Central memory CD8-positive, alpha-beta T cell (primary cell): Measurements from ENCODE around the gene FHL2.

Source experiments
- ATAC-seq: fragments of 150-1000 bp; cut with Tn5 transposase; replicated peaks from 2 replicates; pipeline ENCODE4 v1.10.0; 2022; ENCODE audit warnings: mild to moderate bottlenecking, moderate FRiP score, moderate number of reproducible peaks; ENCODE audit not compliant: poor library complexity, severe bottlenecking; ENCODE audit errors: extremely low read depth
- DNase-seq, 2 donors: peaks; one replicate each; pipeline ENCODE4 v3.0.0; 2021; ENCODE audit warnings: low spot score in 2 of 2
- H3K27ac Mint-ChIP-seq: one replicate; pipeline ENCODE4 v1.8.0; 2022; ENCODE audit warnings: low read depth, mild to moderate bottlenecking, moderate library complexity, mixed read lengths
- H3K27me3 Mint-ChIP-seq: one replicate; pipeline ENCODE4 v1.8.0; 2022; ENCODE audit warnings: mixed read lengths
- H3K36me3 Mint-ChIP-seq: one replicate; pipeline ENCODE4 v1.8.0; 2022; ENCODE audit warnings: mild to moderate bottlenecking, moderate library complexity, mixed read lengths; ENCODE audit not compliant: insufficient read depth
- H3K4me1 Mint-ChIP-seq: one replicate; pipeline ENCODE4 v1.8.0; 2022; ENCODE audit warnings: mixed read lengths
- H3K4me3 Mint-ChIP-seq: one replicate; pipeline ENCODE4 v1.8.0; 2022; ENCODE audit warnings: mild to moderate bottlenecking, moderate library complexity, mixed read lengths
- H3K9me3 Mint-ChIP-seq: one replicate; pipeline ENCODE4 v1.8.0; 2022; ENCODE audit warnings: mixed read lengths

FHL2 gene

GRCh38 chr2:105378921-105379383 is 19.9 kb downstream of the FHL2 start:
- DNase-seq = no peak
- peaks cover 4% of the 10 kb centered on the region for H3K4me1 Mint-ChIP-seq
- H3K27ac Mint-ChIP-seq = no peak overlapping the region
- H3K36me3 Mint-ChIP-seq = no peaks in the 10 kb centered on the region
- no peaks in the 10 kb centered on the region for H3K9me3 Mint-ChIP-seq
- ATAC-seq = no peak
- no peak overlapping the region for H3K4me3 Mint-ChIP-seq
- H3K27me3 Mint-ChIP-seq = no peaks in the 10 kb centered on the region

GRCh38 chr2:105378276-105378840 is 20.5 kb downstream of the FHL2 start:
- ATAC-seq = no peak
- no peak overlapping the region for H3K27ac Mint-ChIP-seq

DNA sequence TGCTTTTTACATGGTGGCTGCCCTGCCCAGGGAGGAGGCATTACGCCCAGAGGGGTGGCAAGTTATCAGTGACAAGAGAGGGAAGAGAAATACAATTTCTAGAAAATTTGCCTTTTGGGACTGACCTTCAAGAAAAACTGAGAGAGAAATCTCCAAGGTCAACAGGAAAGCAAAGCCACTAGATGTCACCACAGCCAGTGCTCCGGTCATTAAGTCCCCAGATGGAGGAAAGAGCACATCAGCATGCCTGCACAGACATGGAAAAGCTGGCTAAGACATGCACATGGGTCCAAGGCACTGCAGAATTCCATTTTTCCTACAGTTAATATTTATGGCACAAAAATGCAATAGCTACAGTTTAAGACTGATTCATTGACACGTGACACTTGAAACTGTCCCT is 21.0 kb downstream of the FHL2 start:
- H3K9me3 Mint-ChIP-seq = no peaks in the 10 kb centered on the region
- ATAC-seq (no peak), DNase-seq (no peak)
- H3K4me3 Mint-ChIP-seq = no peak overlapping the region
- H3K27ac Mint-ChIP-seq = no peak overlapping the region
- no peaks in the 10 kb centered on the region for H3K36me3 Mint-ChIP-seq
- H3K27me3 Mint-ChIP-seq = no peaks in the 10 kb centered on the region
- H3K4me1 Mint-ChIP-seq = peaks cover 15% of the 10 kb centered on the region

More at GRCh38 chr2:105378276-105378840, 20.5 kb downstream of the FHL2 start:
- no peak for DNase-seq
- Mint-ChIP-seq H3K9me3 (no peaks in the 10 kb centered on the region), H3K4me1 (peaks cover 10% of the 10 kb centered on the region), H3K36me3 (no peaks in the 10 kb centered on the region), H3K27me3 (no peaks in the 10 kb centered on the region), H3K4me3 (no peak overlapping the region)

GRCh38 chr2:105376789-105377240 is 22.0 kb downstream of the FHL2 start:
- H3K9me3 Mint-ChIP-seq = no peaks in the 10 kb centered on the region
- H3K27me3 Mint-ChIP-seq = no peaks in the 10 kb centered on the region
- ATAC-seq (no peak), DNase-seq (no peak)
- H3K36me3 Mint-ChIP-seq = no peaks in the 10 kb centered on the region
- no peak overlapping the region for H3K27ac Mint-ChIP-seq
- no peak overlapping the region for H3K4me3 Mint-ChIP-seq
- peaks cover 16% of the 10 kb centered on the region for H3K4me1 Mint-ChIP-seq

GRCh38 chr2:105376010-105376409 is 22.8 kb downstream of the FHL2 start:
- no peak for ATAC-seq
- H3K27me3 Mint-ChIP-seq = no peaks in the 10 kb centered on the region
- peaks cover 16% of the 10 kb centered on the region for H3K4me1 Mint-ChIP-seq
- no peak overlapping the region for H3K4me3 Mint-ChIP-seq
- DNase-seq = no peak
- no peaks in the 10 kb centered on the region for H3K9me3 Mint-ChIP-seq
- H3K36me3 Mint-ChIP-seq = no peaks in the 10 kb centered on the region
- H3K27ac Mint-ChIP-seq = no peak overlapping the region

- Mint-ChIP-seq H3K4me3 (peak overlapping the region; percentile 75), H3K27ac (peak overlapping the region; percentile 95), H3K9me3 (no peaks in the 10 kb centered on the region)
These were observed 23.8 kb downstream of the FHL2 start for GRCh38 chr2:105375001-105375561.

DNA sequence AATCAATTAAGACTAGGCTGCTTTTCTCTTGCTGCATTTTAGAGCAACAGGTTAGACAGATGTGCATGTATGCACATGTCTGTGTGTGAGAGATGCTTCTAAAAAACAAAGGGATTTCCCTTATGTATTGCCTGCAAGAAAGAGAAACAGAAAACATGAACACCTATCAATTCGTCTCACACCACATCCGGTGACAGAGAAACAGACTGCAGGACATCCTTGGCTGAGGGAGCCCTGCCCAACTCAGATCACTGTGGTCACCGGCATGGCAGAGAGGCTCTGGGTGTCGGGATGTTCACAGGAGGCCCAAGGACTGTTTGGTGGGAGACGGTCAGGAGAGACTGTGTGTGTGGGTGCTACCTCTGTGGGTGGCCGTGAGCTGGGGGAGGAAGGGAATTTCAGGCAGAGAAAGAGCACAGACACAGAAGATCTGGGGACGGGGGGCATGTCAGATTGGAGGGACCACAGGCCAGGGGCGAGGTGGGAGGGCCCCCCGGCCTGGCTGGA is 24.9 kb downstream of the FHL2 start:
- Mint-ChIP-seq H3K36me3 (peaks cover 3% of the 10 kb centered on the region), H3K9me3 (no peaks in the 10 kb centered on the region), H3K27me3 (no peaks in the 10 kb centered on the region), H3K27ac (peak overlapping the region; percentile 95), H3K4me1 (peaks cover 26% of the 10 kb centered on the region), H3K4me3 (peak overlapping the region; percentile 75)
- DNase-seq = peak in 1 of 2 donors; percentile 34
- ATAC-seq = peak; percentile 76

More at GRCh38 chr2:105375001-105375561, 23.8 kb downstream of the FHL2 start:
- DNase-seq (no peak), ATAC-seq (no peak)
- Mint-ChIP-seq H3K4me1 (peaks cover 19% of the 10 kb centered on the region), H3K27me3 (no peaks in the 10 kb centered on the region), H3K36me3 (peaks cover under 1% of the 10 kb centered on the region)

DNA sequence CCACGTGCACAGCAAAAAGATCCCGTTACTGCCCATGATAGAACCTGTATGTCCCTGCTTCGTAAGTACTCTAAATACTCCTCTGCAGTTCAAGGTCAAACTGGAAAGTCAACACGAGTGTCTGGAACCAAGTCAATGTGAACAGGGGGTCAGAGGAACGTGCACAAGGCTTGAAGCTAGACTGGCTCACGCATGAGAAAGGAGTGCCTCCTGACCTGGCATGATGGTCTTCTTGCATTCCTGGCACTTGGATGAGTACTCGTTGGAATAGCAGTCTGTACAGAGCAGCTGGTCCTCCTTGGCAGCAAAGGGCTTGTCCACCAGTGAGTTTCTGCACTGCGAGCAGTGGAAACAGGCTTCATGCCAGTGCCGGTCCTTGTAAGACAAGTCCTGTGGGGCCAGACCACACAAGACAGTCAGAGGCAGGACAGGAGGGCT is 25.5 kb downstream of the FHL2 start:
- DNase-seq (no peak), ATAC-seq (no peak)
- Mint-ChIP-seq H3K36me3 (peaks cover 3% of the 10 kb centered on the region), H3K27ac (peak overlapping the region; percentile 95), H3K4me3 (peak overlapping the region; percentile 75), H3K9me3 (no peaks in the 10 kb centered on the region), H3K27me3 (no peaks in the 10 kb centered on the region), H3K4me1 (peaks cover 26% of the 10 kb centered on the region)

GRCh38 chr2:105371810-105372209 is 27.0 kb downstream of the FHL2 start:
- H3K27ac Mint-ChIP-seq = no peak overlapping the region
- H3K36me3 Mint-ChIP-seq = peaks cover 3% of the 10 kb centered on the region
- peaks cover 26% of the 10 kb centered on the region for H3K4me1 Mint-ChIP-seq
- H3K9me3 Mint-ChIP-seq = no peaks in the 10 kb centered on the region
- H3K4me3 Mint-ChIP-seq = no peak overlapping the region
- no peak for DNase-seq
- ATAC-seq = no peak
- no peaks in the 10 kb centered on the region for H3K27me3 Mint-ChIP-seq

GRCh38 chr2:105371156-105371555 is 27.7 kb downstream of the FHL2 start:
- peaks cover 3% of the 10 kb centered on the region for H3K36me3 Mint-ChIP-seq
- no peaks in the 10 kb centered on the region for H3K9me3 Mint-ChIP-seq
- no peak overlapping the region for H3K27ac Mint-ChIP-seq
- no peaks in the 10 kb centered on the region for H3K27me3 Mint-ChIP-seq
- H3K4me1 Mint-ChIP-seq = peaks cover 26% of the 10 kb centered on the region
- H3K4me3 Mint-ChIP-seq = no peak overlapping the region
- no peak for DNase-seq
- no peak for ATAC-seq

DNA sequence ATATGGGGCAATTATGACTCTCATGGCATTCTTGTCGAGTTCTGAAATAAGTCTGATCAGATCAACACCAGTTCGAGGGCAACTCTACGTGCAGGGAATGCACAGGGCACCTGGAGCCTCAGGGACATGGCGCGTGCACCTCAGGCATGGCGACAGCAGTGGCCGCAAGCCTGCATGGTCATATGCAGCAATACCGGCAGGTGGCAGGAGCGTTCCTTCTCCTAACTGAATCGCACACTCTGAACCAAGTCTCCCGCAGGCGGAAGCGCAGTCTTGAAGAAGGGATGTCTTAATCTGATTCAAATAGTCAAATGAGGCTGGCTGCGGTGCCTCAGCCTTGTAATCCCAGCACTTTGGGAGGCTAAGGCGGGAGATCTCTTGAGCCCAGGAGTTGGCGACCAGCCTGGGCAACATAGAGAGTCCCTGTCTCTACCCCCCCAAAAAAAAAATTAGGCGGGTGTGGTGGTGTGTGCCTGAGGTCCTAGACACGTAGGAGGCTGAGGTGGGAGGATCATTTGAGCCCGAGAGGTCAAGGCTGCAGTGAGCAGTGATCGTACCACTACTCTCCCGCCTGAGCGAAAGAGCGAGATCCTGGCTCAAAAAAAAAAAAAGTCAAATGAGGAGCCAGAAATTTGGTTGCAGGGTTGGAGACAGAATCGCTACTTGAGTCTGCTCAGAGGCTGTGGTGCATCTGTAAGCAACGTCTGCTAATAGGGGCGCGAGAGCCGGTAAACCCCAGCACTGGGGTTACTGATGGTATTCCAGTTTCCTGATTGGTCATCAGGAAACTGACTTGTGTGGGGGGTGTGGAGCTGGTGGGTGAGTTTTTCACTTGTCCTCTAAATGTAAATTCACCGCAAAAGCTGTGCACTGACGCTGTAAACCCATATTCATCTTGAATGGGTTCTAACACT is 28.8 kb downstream of the FHL2 start:
- Mint-ChIP-seq H3K27me3 (no peaks in the 10 kb centered on the region), H3K36me3 (peaks cover 3% of the 10 kb centered on the region), H3K4me3 (peak overlapping the region; percentile 72), H3K9me3 (no peaks in the 10 kb centered on the region), H3K4me1 (peaks cover 26% of the 10 kb centered on the region), H3K27ac (peak overlapping the region; percentile 82)
- ATAC-seq (peak; percentile 90), DNase-seq (peak; percentile 74 to 79)

- ATAC-seq (no peak), DNase-seq (no peak)
- Mint-ChIP-seq H3K9me3 (no peaks in the 10 kb centered on the region), H3K27me3 (no peaks in the 10 kb centered on the region), H3K36me3 (peaks cover 3% of the 10 kb centered on the region), H3K4me3 (no peak overlapping the region), H3K27ac (no peak overlapping the region), H3K4me1 (peaks cover 21% of the 10 kb centered on the region)
These were observed 30.0 kb downstream of the FHL2 start for GRCh38 chr2:105368759-105369408.
